Nephron (organoid): ENCODE measurements around the gene MSL3.

Experiments
- H3K27ac Mint-ChIP-seq, 3 experiments: 2 replicates each; pipeline ENCODE4 v1.8.0; 2020; ENCODE audit warnings: mixed read lengths in 3 of 3, mild to moderate bottlenecking in 2 of 3, moderate library complexity in 1 of 3
- H3K27me3 Mint-ChIP-seq: 2 replicates; pipeline ENCODE4 v1.8.0; 2021; ENCODE audit warnings: low read depth, mild to moderate bottlenecking, moderate library complexity, mixed read lengths
- H3K36me3 Mint-ChIP-seq: 2 replicates; pipeline ENCODE4 v1.8.0; 2020; ENCODE audit warnings: low read depth, mixed read lengths
- H3K4me1 Mint-ChIP-seq: 2 replicates; pipeline ENCODE4 v1.8.0; 2020; ENCODE audit warnings: mixed read lengths
- H3K4me3 Mint-ChIP-seq, 3 experiments: 2 replicates each; pipeline ENCODE4 v1.8.0; 2020; ENCODE audit warnings: mild to moderate bottlenecking in 3 of 3, mixed read lengths in 3 of 3, moderate library complexity in 2 of 3
- H3K9me3 Mint-ChIP-seq: 2 replicates; pipeline ENCODE4 v1.8.0; 2020; ENCODE audit warnings: mixed read lengths
- TF ChIP-seq, protein P1 (sequence below), 3 experiments: fragments of 200-600 bp; sonication (generic); IDR thresholded peaks; one replicate each; pipeline ENCODE4 v1.5.0; 2021; ENCODE audit warnings: antibody characterized with exemption in 3 of 3; ENCODE audit not compliant: unreplicated experiment in 3 of 3

MSL3 gene

DNA sequence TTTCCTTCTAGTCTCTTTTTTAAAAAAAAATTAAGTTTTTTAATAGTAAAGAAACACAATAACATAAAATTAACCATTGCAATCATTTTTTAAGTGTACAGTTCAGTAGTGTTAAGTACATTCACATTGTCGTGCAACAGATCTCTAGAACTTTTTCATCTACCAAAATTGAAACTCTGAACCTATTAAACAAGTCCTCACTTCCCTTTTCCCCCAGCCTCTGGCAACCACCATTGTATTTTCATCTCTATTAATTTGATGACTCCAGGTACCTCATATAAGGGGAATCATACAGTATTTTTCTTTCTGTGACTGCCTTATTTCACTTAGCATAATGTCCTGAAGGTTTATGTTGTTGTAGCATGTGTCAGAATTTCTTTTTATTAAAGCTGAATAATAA is 31.8 kb downstream of the MSL3 start:
- no peak overlapping the region for H3K4me3 Mint-ChIP-seq
- TF ChIP-seq, protein P1, sequence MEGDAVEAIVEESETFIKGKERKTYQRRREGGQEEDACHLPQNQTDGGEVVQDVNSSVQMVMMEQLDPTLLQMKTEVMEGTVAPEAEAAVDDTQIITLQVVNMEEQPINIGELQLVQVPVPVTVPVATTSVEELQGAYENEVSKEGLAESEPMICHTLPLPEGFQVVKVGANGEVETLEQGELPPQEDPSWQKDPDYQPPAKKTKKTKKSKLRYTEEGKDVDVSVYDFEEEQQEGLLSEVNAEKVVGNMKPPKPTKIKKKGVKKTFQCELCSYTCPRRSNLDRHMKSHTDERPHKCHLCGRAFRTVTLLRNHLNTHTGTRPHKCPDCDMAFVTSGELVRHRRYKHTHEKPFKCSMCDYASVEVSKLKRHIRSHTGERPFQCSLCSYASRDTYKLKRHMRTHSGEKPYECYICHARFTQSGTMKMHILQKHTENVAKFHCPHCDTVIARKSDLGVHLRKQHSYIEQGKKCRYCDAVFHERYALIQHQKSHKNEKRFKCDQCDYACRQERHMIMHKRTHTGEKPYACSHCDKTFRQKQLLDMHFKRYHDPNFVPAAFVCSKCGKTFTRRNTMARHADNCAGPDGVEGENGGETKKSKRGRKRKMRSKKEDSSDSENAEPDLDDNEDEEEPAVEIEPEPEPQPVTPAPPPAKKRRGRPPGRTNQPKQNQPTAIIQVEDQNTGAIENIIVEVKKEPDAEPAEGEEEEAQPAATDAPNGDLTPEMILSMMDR (IDR thresholded peaks at IDR 0.05; ENCODE audit: unreplicated experiment in 3 of 3): no peak
- no peaks in the 10 kb centered on the region for H3K36me3 Mint-ChIP-seq
- no peaks in the 10 kb centered on the region for H3K4me1 Mint-ChIP-seq
- H3K27ac Mint-ChIP-seq: no peak overlapping the region
- no peaks in the 10 kb centered on the region for H3K27me3 Mint-ChIP-seq
- H3K9me3 Mint-ChIP-seq: peaks cover 2% of the 10 kb centered on the region

DNA sequence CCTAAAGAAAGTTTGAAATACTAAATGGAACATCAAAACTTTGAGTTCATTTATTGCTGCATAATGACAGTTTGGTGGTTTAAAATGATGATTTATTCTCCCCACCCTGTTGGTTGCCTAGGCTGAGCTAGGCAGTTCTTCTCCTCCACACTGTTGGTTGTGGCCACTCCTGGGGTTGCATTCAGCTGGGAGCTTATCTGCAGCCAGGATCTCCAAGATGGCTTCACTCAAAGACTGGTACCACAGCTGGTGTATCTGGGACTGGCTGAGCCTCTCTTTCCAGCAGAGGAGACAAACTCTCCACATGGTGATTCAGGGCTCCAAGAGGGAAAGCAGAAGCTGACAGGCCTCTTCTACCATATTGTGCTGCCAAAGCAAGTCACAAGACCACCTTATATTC is 33.1 kb downstream of the MSL3 start:
- Mint-ChIP-seq H3K27ac (no peak overlapping the region), H3K36me3 (no peaks in the 10 kb centered on the region), H3K4me1 (no peaks in the 10 kb centered on the region), H3K27me3 (no peaks in the 10 kb centered on the region), H3K4me3 (no peak overlapping the region), H3K9me3 (peaks cover 5% of the 10 kb centered on the region)
- TF ChIP-seq, protein P1 (IDR thresholded peaks at IDR 0.05; ENCODE audit: unreplicated experiment in 3 of 3): no peak

DNA sequence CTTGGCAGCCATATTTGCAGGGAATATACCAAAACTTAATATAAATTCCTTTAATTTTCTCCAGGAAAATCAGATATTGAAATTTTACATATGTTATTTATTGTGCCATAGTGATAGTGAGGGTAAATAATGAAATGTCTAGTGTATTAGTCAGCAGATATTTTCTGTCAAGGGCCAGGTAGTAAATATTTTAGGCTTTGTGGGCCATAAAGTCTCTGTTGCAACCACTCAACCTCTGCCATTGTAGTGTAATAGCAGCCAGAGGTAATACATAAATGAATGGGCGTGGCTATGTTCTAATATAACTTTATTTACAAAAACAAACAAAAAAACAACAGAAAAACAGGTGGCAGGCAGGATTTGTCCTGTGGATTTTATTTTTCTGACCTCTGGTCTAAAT is 33.5 kb downstream of the MSL3 start:
- Mint-ChIP-seq H3K36me3 (no peaks in the 10 kb centered on the region), H3K27me3 (no peaks in the 10 kb centered on the region), H3K9me3 (peaks cover 6% of the 10 kb centered on the region), H3K4me3 (no peak overlapping the region), H3K27ac (no peak overlapping the region), H3K4me1 (no peaks in the 10 kb centered on the region)
- TF ChIP-seq, protein P1 (IDR thresholded peaks at IDR 0.05; ENCODE audit: unreplicated experiment in 3 of 3): no peak

DNA sequence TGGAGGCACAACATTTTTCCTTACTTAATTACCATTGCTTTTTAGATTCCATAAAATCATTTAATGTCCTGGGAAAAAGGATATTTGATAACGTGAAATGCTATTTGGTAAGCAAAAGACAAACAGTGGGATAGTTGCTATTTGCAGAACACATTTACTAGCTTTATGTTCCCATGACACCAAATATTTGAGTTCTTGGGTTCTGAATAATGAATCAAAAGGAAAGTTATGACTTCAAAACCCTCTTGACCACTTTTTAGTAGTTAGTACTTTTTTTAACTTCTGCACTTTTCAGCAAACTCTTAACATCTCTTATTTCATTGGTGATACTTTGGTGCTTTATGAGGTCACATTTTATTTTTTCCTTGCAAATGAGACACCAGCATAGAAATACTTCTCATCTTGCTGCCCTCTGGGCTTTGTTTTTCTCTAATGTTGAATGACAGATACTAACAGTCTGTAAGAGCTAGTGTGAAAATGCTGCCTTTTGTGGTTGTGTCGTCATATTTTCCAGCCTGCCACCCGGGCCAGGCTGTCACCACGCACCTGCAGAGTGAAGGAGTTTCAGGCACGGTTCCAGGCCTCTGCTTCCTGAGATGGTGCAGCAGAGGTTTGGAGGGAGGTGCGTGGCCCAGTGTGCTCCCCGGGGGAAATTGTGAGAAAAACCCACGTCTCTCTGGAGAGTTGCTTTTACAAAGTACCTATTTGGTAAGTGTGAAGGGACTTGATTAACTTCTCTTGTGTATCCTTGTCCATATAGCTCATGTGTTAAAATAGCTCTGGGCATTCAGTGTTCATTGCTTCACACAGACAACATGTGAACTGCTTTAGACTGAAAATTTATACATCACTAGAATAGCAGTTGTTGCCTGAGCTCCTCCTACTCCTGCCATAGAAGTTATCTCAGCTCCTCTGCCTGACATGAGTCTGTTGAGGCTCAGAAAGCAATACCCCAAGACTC is 34.7 kb downstream of the MSL3 start:
- no peak overlapping the region for H3K4me3 Mint-ChIP-seq
- no peaks in the 10 kb centered on the region for H3K36me3 Mint-ChIP-seq
- H3K27ac Mint-ChIP-seq: no peak overlapping the region
- peaks cover 6% of the 10 kb centered on the region for H3K9me3 Mint-ChIP-seq
- TF ChIP-seq, protein P1 (IDR thresholded peaks at IDR 0.05; ENCODE audit: unreplicated experiment in 3 of 3): no peak
- no peaks in the 10 kb centered on the region for H3K4me1 Mint-ChIP-seq
- H3K27me3 Mint-ChIP-seq: no peaks in the 10 kb centered on the region

DNA sequence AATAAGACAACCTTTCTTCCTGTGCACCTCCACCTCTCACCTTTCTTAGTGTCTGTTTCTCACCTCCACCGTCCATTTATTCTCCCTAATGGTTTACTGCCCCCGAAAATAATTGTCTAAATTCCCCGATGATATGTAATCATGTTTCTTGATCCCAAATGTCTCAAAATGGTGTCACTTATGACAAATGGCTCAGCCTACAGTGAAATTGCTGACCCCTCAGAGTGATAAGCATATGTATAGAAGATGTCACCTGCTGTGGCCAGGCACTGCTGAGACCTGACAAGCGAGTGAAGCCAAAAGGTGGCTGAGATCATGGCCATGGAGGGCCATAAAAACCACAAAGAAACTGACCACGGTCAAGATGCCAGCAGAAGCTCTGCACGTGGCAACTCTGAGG is 35.7 kb downstream of the MSL3 start:
- H3K4me1 Mint-ChIP-seq: no peaks in the 10 kb centered on the region
- no peak overlapping the region for H3K27ac Mint-ChIP-seq
- no peak overlapping the region for H3K4me3 Mint-ChIP-seq
- no peaks in the 10 kb centered on the region for H3K36me3 Mint-ChIP-seq
- TF ChIP-seq, protein P1 (IDR thresholded peaks at IDR 0.05; ENCODE audit: unreplicated experiment in 3 of 3): no peak
- H3K9me3 Mint-ChIP-seq: peaks cover 6% of the 10 kb centered on the region
- no peaks in the 10 kb centered on the region for H3K27me3 Mint-ChIP-seq

DNA sequence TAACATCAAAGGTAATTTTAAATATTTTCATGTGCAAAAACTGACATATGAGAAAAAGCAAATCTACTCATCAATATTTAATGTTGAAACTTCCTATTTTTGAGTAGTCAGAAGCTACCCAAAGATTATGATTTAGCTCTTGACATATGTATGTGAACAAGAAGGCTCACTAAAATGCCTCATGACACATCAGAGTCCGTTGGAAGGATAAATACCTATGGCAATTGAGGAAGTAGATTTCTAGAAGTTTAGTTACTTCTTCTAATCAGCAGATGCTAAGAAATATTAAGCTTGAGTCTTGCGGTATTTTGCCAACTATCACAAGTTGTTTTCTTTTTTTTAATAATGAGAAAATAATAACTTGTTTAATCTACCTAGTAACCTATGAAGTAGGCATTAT is 55.3 kb downstream of the MSL3 start:
- Mint-ChIP-seq H3K27ac (no peak overlapping the region), H3K27me3 (peaks cover 6% of the 10 kb centered on the region), H3K9me3 (peaks cover 12% of the 10 kb centered on the region), H3K4me1 (no peaks in the 10 kb centered on the region), H3K4me3 (no peak overlapping the region), H3K36me3 (no peaks in the 10 kb centered on the region)
- TF ChIP-seq, protein P1 (IDR thresholded peaks at IDR 0.05; ENCODE audit: unreplicated experiment in 3 of 3): no peak
